ENCODE data around the gene ARMC8. TPM values are rescaled to one million over a fixed set of nuclear protein-coding genes. Genes with fewer than 3 reads are reported as not detected.

Gene ARMC8
- total and polyA plus RNA-seq, 2 of the 8 experiments (the other 6 are each of a cell fraction or from before 2014, with no cell fraction given): 47.3 to 58.5 TPM

- no peak for FAIRE-seq
- Histone ChIP-seq H3K9ac (replicated peaks in 1 of 4; ENCODE audit: extremely low read depth in 1 of 4, low read depth in 3 of 4, low read length in 3 of 4) (no peak overlapping the region), H3K4me3 (ENCODE audit: extremely low read depth in 1 of 4, insufficient read depth in 2 of 4, low read depth in 3 of 4, low read length in 4 of 4) (no peak overlapping the region), H2BK20ac (ENCODE audit: low read length) (peak overlapping the region; percentile 62; the same call in 1 of the 2 replicates), H3K23ac (ENCODE audit: insufficient read length) (no peak overlapping the region), H2BK120ac (replicated peaks; ENCODE audit: low read depth, low read length) (no peak overlapping the region), H3K27me3 (replicated peaks in 1 of 4; ENCODE audit: control insufficient read depth in 3 of 4, extremely low read depth in 1 of 4, insufficient read depth in 3 of 4, low read length in 3 of 4) (no peaks in the 10 kb centered on the region), H2BK5ac (ENCODE audit: low read depth, low read length) (no peak overlapping the region), H3K4me2 (ENCODE audit: insufficient read depth in 1 of 2, low read depth in 2 of 2, low read length in 2 of 2) (no peak overlapping the region), H3K18ac (ENCODE audit: extremely low read depth, low read length) (no peak overlapping the region), H4K91ac (replicated peaks; ENCODE audit: insufficient read length, low read length) (no peak overlapping the region), H3K4me1 (replicated peaks in 1 of 4; ENCODE audit: control insufficient read depth in 3 of 4, insufficient read depth in 4 of 4, low read length in 3 of 4) (peaks cover 0 to 14% (median 3%) of the 10 kb centered on the region in 4 experiments; a peak in 4 of 7 replicates), H4K5ac (ENCODE audit: insufficient read length, low read depth, low read length) (no peak overlapping the region), H2BK15ac (ENCODE audit: low read length) (no peak overlapping the region), H2AK5ac (ENCODE audit: low read depth, low read length) (no peak overlapping the region), H4K8ac (ENCODE audit: extremely low read depth, insufficient read depth, low read length) (no peak overlapping the region), H3K56ac (replicated peaks; ENCODE audit: insufficient read length, low read depth, low read length) (no peak overlapping the region), H3K79me2 (ENCODE audit: control insufficient read depth in 1 of 2, insufficient read depth in 2 of 2, low read length in 2 of 2) (no peaks in the 10 kb centered on the region), H4K20me1 (replicated peaks in 1 of 2; ENCODE audit: control insufficient read depth in 1 of 2, insufficient read depth in 2 of 2, low read length in 2 of 2) (no peaks in the 10 kb centered on the region), H3K4ac (replicated peaks; ENCODE audit: insufficient read length, low read depth, low read length) (no peak overlapping the region), H2BK12ac (ENCODE audit: low read depth, low read length) (no peak overlapping the region), H2AFZ (ENCODE audit: low read length) (no peak overlapping the region), H3K23me2 (ENCODE audit: low read depth, low read length) (no peaks in the 10 kb centered on the region), H3K14ac (ENCODE audit: insufficient read length) (no peak overlapping the region), H3K9me3 (ENCODE audit: insufficient read depth in 2 of 2, low read depth in 1 of 2, low read length in 1 of 2) (no peaks in the 10 kb centered on the region), H3K27ac (ENCODE audit: low read depth, low read length) (no peak overlapping the region), H3K79me1 (ENCODE audit: low read depth, low read length) (no peaks in the 10 kb centered on the region), H3K36me3 (ENCODE audit: control insufficient read depth in 2 of 4, insufficient read depth in 4 of 4, low read length in 3 of 4) (no peaks in the 10 kb centered on the region)
- WGBS, 2 experiments (ENCODE audit: extremely low coverage in 1 of 2, insufficient coverage in 1 of 2, insufficient read length in 1 of 2, insufficient replicate concordance in 2 of 2, low coverage in 1 of 2, low lambda C conversion rate in 2 of 2, missing lambda C conversion rate in 1 of 2): 53% methylated on average over 5 of the region's 5 CpGs; no CpG with 5 or more reads in 1 of the 2 experiments
- CTCF ChIA-PET (ENCODE audit: partially characterized antibody): interaction anchor here (0.6 to 3.7 kb wide), 5 partner anchors 10 to 88 kb away, joined by 3 to 17 read pairs (median 3); partner anchors contain the start of gene MRAS
- POLR2A ChIA-PET (ENCODE audit: partially characterized antibody): interaction anchor here (1.2 kb wide), 1 partner anchor 12 kb away, joined by 5 read pairs; no protein-coding TSS in a partner anchor
- DNase-seq (ENCODE audit: low read depth in 1 of 2, low spot score in 2 of 2): no peak
- TF ChIP-seq SUZ12 (IDR thresholded peaks at IDR 0.05; ENCODE audit: low read length): no peak
- no peak for TF ChIP-seq RXRA (IDR thresholded peaks at IDR 0.05; ENCODE audit: insufficient read depth, low read depth, low read length)
- TF ChIP-seq EZH2 (IDR thresholded peaks at IDR 0.05; ENCODE audit: low read depth, low read length, severe bottlenecking): no peak
- TF ChIP-seq SIX5 (IDR thresholded peaks at IDR 0.05; ENCODE audit: low read depth, low read length): no peak
- TF ChIP-seq SRF (IDR thresholded peaks at IDR 0.05; ENCODE audit: low read depth, low read length): no peak
- TF ChIP-seq POLR2AphosphoS5 (IDR thresholded peaks at IDR 0.05; ENCODE audit: low read depth, low read length): no peak
- TF ChIP-seq SIN3A (conservative IDR thresholded peaks at IDR 0.05 in 1 of 2, IDR thresholded peaks at IDR 0.05 in 1 of 2; ENCODE audit: low read depth in 1 of 2, low read length in 2 of 2): no peak
- no peak for TF ChIP-seq CREB1 (IDR thresholded peaks at IDR 0.05)
- TF ChIP-seq SP2 (IDR thresholded peaks at IDR 0.05; ENCODE audit: low read length): no peak
- no peak for TF ChIP-seq GTF2F1 (IDR thresholded peaks at IDR 0.05; ENCODE audit: borderline replicate concordance, low read depth, low read length)
- TF ChIP-seq RBBP5 (IDR thresholded peaks at IDR 0.05; ENCODE audit: borderline replicate concordance, low read depth, low read length): no peak
- no peak for TF ChIP-seq KDM1A (IDR thresholded peaks at IDR 0.05; ENCODE audit: borderline replicate concordance, low read length)
- no peak for TF ChIP-seq MAFK (IDR thresholded peaks at IDR 0.05; ENCODE audit: low read depth, low read length)
- no peak for TF ChIP-seq KDM4A (IDR thresholded peaks at IDR 0.05; ENCODE audit: low read depth, low read length, severe bottlenecking)
- TF ChIP-seq NRF1 (IDR thresholded peaks at IDR 0.05; ENCODE audit: low read depth, low read length): no peak
Observed at GRCh38 chr3:138338244-138338643, 151.1 kb downstream of the ARMC8 start.

All from H1 (cell line).